ENCODE results near the gene CUL5. TPM values are rescaled to one million over a fixed set of nuclear protein-coding genes. Genes with fewer than 3 reads are reported as not detected.
"Not testable (repeated sequence)": the region's sequence is repeated elsewhere in the genome, so short reads cannot be mapped to it uniquely, and the experiment has no call there.

Gene CUL5
- total RNA-seq, 6 donors from 2014 or later = 12.5 to 35.5 (median 24.1) TPM

- H3K27ac ChIP-seq = peak overlapping the region; percentile 16 to 69 (median 51)
- DNase-seq (peak in 1 of 2 donors; percentile 80), ATAC-seq (ENCODE audit: low FRiP score in 2 of 2) (peak; percentile 84 to 89)
- H3K4me3 ChIP-seq = no peak overlapping the region
- H3K9me3 ChIP-seq = no peaks in the 10 kb centered on the region
- no peaks in the 10 kb centered on the region for H3K36me3 ChIP-seq
- TF ChIP-seq POLR2AphosphoS5 (IDR thresholded peaks at IDR 0.05) = peak; percentile 8 to 46
- TF ChIP-seq EP300 (IDR thresholded peaks at IDR 0.05) = peak in 1 of 4 donors; percentile 27
- TF ChIP-seq POLR2A (IDR thresholded peaks at IDR 0.05) = no peak
- TF ChIP-seq CTCF (IDR thresholded peaks at IDR 0.05) = no peak
- no peaks in the 10 kb centered on the region for H3K27me3 ChIP-seq
- peaks cover 3 to 17% (median 5%) of the 10 kb centered on the region in 4 donors for H3K4me1 ChIP-seq
- 51 to 52% methylated on average over 5 of the region's 5 CpGs for WGBS, 2 donors
Observed at GRCh38 chr11:108115500-108116140, 106.9 kb downstream of the CUL5 start.

GRCh38 chr11:108117746-108118371 is 109.2 kb downstream of the CUL5 start:
- no peak for TF ChIP-seq POLR2A (IDR thresholded peaks at IDR 0.05)
- peak in 4 of 6 experiments; percentile 33 to 47 (median 34) for TF ChIP-seq CTCF (IDR thresholded peaks at IDR 0.05)
- no peak for TF ChIP-seq POLR2AphosphoS5 (IDR thresholded peaks at IDR 0.05)
- TF ChIP-seq EP300 (IDR thresholded peaks at IDR 0.05) = no peak
- no peaks in the 10 kb centered on the region for H3K36me3 ChIP-seq
- no peak for DNase-seq
- no peaks in the 10 kb centered on the region for H3K9me3 ChIP-seq
- H3K27ac ChIP-seq = no peak overlapping the region
- no peak for ATAC-seq (ENCODE audit: low FRiP score in 2 of 2)
- H3K4me1 ChIP-seq = peaks cover 8 to 37% (median 16%) of the 10 kb centered on the region in 4 donors
- no peaks in the 10 kb centered on the region for H3K27me3 ChIP-seq
- H3K4me3 ChIP-seq = no peak overlapping the region

DNA sequence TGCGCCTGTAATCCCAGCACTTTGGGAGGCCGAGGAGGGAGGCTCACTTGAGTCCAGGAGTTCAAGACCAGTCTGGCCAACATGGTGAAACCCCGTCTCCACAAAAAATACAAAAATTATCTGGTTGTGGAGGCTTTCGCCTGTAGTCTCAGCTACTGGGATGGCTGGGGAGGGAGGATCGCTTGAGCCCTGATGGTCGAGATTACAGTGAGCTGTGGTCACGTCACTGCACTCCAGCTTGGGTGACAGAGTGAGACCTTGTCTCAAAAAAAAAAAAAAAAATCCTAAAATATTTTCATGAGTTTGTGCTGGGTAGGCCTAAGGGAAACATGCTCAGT is 112.2 kb downstream of the CUL5 start:
- H3K27ac ChIP-seq = peak overlapping the region; percentile 87 to 95 (median 92)
- ATAC-seq (ENCODE audit: low FRiP score in 2 of 2) = peak in 1 of 2 donors; percentile 5
- 65% methylated on average over 7 of the region's 7 CpGs for WGBS, 2 donors

DNA sequence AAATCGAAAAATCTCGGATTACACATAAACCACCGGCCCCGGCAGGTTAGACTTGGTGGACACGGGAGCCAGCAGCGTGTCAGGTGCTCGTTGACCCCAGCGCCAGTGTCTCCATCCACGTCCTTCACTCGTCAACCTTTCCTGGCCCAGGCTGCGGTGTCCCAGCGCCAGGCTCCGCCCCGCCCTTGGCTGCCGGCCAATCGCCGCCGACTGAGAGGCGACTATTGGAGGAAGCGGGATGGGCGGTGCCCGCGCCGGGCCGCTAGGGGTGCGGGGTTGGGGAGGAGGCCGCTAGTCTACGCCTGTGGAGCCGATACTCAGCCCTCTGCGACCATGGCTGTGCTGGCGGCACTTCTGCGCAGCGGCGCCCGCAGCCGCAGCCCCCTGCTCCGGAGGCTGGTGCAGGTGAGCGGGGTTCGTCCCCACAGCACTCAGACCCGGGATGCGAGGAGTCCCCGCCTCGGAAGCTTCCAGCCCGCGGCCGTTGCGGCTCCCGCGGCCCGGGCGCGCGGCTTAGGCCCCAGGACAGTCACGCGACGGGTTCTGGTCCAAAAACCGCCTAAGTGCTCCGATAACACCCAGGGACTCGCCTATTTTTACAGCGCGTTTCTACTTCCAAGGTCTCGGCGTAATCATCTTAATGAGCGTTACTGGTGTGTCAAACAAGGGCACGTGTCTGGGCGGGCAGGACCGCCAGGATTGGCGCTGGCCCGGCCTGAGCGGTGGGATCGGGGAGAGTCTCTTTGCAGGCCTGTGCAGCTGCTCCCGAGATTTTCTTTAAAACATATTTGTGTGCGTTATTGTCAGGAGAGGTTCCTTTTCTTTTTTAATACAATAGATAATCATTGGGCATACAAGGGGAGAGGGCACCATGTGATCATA is 112.8 kb downstream of the CUL5 start, which contains the start of gene ACAT1:
ACAT1 (plus strand) TSS at position 294 of the 882 bp plus-strand sequence; CDS start at position 334, 40 bp downstream.
- peak within 1 kb of the TSS; percentile 87 to 95 (median 92) for H3K27ac ChIP-seq
- peaks cover 0 to 4% (median 0%) of the 10 kb centered on the region in 4 donors for H3K36me3 ChIP-seq
- H3K27me3 ChIP-seq = no peaks in the 10 kb centered on the region
- peak; percentile 97 to 98 for ATAC-seq (ENCODE audit: low FRiP score in 2 of 2)
- 0 to 1% methylated on average over 16 to 70 of the region's 73 CpGs for WGBS, 2 donors
- H3K9me3 ChIP-seq = no peaks in the 10 kb centered on the region
- peak in 1 of 4 donors; percentile 24 for TF ChIP-seq EP300 (IDR thresholded peaks at IDR 0.05)
- peak; percentile 64 to 90 for TF ChIP-seq POLR2AphosphoS5 (IDR thresholded peaks at IDR 0.05)
- peak; percentile 14 to 97 (median 91) for TF ChIP-seq POLR2A (IDR thresholded peaks at IDR 0.05)
- TF ChIP-seq CTCF (IDR thresholded peaks at IDR 0.05) = peak; percentile 29 to 91 (median 83)
- peak; percentile 98 to 100 for DNase-seq
- peak within 1 kb of the TSS; percentile 54 to 93 (median 78) for H3K4me3 ChIP-seq
- H3K4me1 ChIP-seq = peaks cover 23 to 43% (median 30%) of the 10 kb centered on the region in 4 donors

More for the DNA sequence above, 112.2 kb downstream of the CUL5 start:
- H3K27me3 ChIP-seq, H3K36me3 ChIP-seq, H3K9me3 ChIP-seq, DNase-seq: not testable (repeated sequence)
- H3K4me1 ChIP-seq = peaks cover 23 to 49% (median 34%) of the 10 kb centered on the region in 4 donors
- peak overlapping the region in 3 of 4 donors; percentile 78 to 93 (median 79) for H3K4me3 ChIP-seq
